Measurements from ENCODE around the gene CAMK2B.
"Not testable (repeated sequence)": the region's sequence is repeated elsewhere in the genome, so short reads cannot be mapped to it uniquely, and the experiment has no call there.

The CAMK2B gene

DNA sequence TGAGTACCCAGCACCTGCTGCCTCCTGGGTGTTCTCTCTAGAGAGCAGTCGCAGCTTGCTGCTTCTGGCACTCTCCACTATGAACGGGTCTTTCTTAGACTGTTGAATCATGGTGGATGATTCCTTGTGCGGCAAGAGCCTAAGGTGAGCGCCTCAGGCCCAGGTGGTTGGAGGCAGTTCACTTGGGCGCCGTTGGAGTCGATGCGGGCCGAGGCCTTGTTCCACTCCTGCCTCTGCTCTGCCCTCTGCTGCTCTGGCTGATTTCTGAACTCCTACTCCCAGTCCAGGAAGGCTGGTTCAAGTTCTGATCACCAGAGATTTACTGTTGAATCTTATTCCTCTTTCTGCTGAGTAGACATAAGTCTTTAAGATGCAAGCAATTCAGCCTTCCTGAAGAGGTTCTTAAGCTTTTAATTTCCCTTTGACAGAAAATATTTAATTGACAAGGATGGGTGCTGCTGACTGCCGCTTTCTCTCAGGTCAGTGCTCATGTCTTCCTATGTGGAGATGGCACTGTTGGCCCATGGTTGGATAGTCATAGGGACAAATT is 114.2 kb downstream of the CAMK2B start:
- intact Hi-C loops (cut with DNase I): loop anchor here (10.0 kb wide), 1 partner anchor 354 kb away; no protein-coding TSS in a partner anchor
- DNase-seq: peak in 2 of 10 donors; percentile 4 to 39

DNA sequence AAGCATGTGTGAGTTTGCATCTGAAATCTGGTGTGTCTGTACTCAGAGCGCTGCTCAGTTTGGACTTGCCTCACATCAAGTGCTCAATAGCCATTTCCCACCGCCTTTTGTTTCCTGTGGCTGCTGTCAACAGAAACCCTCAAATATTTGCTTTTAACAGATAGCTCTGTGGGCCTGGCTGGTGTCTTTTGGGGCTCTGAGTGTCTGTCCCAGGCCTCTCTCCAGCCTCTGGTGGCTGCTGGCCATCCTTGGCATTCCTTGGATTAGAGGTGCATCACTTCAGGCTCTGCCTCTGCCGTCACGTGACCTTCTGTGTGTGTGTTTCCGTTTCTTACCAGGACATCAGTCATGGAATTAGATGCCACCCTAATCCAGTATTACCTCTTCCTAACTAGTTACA is 115.3 kb downstream of the CAMK2B start:
- DNase-seq: peak in 2 of 10 donors; percentile 2 to 13
- intact Hi-C loops (cut with DNase I): loop anchor here (10.0 kb wide), 1 partner anchor 355 kb away; no protein-coding TSS in a partner anchor

DNA sequence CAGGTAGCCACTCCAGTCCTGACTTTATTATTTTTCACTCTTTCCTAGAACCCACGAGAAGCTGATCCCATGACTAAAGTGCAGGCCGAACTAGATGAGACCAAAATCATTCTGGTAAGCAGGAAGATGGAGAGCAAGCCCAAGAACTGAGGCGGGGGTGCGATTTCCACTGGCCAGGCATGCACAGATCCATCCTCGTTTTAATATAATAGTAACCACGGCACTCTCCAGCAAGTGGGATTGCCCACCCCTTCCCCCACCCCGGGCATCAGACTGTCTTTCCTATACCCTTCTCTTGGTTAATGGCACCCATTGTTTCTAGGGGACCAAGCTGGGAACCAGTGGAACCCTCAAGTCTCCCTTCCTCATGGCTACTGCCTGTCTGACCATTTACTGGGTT is 117.3 kb downstream of the CAMK2B start:
- intact Hi-C loops (cut with DNase I): no loop called here
- DNase-seq: peak in 1 of 10 donors; percentile 2

DNA sequence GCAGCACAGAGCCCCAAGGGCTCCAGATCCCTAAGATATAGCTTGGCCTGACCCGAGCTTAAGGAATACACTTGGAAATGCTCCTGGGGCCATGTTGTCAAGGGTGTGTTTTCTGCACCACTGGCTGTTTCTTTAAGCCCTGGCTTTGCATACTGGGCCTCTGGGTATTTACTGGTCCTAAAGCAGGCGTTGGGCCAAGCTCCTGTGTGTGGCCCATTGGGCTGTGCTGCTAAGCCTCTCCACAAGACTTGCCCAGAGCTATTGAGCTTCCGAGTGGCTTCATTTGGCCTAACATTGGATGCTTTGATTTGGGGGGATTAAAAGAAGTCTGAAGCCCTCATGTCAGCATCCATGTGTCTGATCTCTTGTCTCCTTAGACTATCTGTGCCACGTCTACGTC is 119.4 kb downstream of the CAMK2B start:
- intact Hi-C loops (cut with DNase I): no loop called here
- DNase-seq: no peak

DNA sequence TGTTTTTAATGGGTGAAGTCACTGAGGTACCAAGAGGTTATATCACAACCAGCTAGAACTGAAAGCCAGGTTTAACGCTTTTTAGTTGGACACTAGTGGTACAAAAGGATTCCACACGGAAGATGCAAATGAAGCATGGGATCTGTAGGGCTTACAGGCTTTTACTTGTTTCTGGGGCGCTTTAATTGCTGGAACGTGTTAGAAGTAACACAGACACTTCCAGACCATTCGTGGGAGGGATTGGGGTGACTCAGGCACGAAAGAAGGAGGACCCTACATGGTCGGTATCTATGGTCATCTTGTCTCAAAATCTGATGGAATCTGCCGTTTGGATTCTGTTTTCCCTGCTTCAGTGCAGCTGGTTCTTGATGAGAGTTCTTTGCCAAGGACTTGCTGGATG is 123.6 kb downstream of the CAMK2B start:
- DNase-seq: no peak
- intact Hi-C loops (cut with DNase I): loop anchor here (5.0 kb wide), 1 partner anchor 120 kb away; the partner anchor contains the start of gene POLM

DNA sequence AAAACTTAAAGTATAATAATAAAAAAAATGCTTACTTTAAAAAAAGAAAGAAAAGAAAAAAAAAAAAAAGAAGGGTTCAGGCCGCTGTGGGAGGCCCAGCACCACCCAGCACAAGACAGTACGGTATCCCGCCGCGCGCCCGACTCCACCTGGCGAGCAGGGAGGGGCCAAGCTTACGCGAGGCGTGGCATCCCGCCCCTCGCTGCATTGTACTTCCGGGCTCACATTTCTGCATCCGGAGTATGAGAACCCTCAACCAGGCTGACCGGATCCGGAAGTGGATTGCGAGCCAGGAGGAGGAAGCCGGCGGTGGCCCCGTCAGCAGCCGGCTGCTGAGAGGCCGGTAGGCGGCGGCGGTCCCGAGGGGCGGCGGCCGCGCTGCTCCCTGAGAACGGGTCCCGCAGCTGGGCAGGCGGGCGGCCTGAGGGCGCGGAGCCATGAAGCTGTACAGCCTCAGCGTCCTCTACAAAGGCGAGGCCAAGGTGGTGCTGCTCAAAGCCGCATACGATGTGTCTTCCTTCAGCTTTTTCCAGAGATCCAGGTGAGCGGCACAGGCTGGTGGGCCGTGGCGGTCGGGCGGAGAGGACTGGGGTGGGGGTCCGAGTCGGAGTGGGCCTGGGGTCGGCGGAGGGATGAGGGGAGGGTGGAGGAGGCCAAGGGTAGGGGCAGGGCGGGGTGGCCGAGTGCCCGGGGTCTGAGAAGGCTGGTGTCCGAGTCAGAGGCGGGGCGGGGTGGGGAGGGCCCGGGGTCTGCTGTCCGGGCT is 124.5 kb downstream of the CAMK2B start, which contains the start of gene YKT6:
YKT6 (plus strand) TSS at position 280 of the 763 bp plus-strand sequence; CDS start at position 438, 158 bp downstream.
- intact Hi-C loops (cut with DNase I): loop anchor here (5.0 kb wide), 1 partner anchor 119 kb away; the partner anchor contains the start of gene POLM
- peak; percentile 91 to 99 (median 94) for DNase-seq

DNA sequence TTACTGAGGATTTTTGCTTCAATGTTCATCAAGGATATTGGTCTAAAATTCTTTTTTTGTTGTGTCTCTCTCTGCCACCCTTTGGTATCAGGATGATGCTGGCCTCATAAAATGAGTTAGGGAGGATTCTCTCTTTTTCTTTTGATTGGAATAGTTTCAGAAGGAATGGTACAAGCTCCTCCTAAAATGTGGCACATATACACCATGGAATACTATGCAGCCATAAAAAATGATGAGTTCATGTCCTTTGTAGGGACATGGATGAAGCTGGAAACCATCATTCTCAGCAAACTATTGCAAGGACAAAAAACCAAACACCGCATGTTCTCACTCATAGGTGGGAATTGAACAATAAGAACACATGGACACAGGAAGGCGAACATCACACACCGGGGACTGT is 125.2 kb downstream of the CAMK2B start:
- intact Hi-C loops (cut with DNase I): loop anchor here (5.0 kb wide), 1 partner anchor 118 kb away; the partner anchor contains the start of gene POLM

DNA sequence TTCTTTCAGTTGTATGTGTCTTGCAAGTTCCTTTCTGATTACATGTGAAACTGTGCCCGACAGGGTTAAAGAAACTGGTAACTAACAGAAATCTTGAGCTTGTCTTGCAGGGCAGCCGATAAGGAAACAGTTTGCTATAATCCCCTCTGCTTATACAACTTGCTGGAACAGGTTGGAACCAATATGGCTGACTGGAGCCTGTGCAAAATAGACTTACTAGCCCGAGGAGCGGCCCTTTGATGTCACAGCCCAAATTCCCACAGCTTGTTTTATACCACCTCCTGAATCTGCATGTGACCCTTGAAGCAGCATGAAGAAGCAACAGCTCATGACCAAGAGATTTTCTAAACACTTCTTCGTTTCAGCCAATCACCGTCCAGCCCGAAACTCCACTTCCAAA is 127.9 kb downstream of the CAMK2B start:
- intact Hi-C loops (cut with DNase I): loop anchor here (10.0 kb wide), 1 partner anchor 73 kb away; the partner anchor contains the start of gene POLD2
- DNase-seq: no peak

More for the DNA sequence above, 125.2 kb downstream of the CAMK2B start:
- not testable (repeated sequence) for DNase-seq

DNA sequence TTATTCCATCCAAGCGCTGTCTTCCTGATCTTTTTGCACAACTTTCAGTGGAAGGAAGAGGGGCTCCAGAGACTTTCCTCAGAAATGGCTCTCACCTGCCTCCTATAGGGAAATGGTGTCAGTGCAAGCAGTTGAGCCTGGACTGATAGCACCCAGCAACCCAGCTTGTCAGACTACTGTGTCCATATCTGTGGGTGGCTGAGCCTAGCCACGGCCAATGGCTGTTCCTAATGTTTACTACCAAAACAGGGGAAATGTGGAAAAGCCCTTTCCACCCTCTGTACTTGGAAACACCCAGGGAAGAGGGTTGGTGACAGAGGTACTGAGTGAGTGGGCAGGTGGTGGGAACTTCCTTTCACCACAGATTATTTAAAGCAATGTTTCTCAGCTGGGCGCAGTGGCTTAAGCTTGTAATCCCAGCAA is 128.9 kb downstream of the CAMK2B start:
- DNase-seq: peak in 5 of 10 donors; percentile 33 to 88 (median 44)
- intact Hi-C loops (cut with DNase I): loop anchor here (10.0 kb wide), 1 partner anchor 72 kb away; the partner anchor contains the start of gene POLD2

DNA sequence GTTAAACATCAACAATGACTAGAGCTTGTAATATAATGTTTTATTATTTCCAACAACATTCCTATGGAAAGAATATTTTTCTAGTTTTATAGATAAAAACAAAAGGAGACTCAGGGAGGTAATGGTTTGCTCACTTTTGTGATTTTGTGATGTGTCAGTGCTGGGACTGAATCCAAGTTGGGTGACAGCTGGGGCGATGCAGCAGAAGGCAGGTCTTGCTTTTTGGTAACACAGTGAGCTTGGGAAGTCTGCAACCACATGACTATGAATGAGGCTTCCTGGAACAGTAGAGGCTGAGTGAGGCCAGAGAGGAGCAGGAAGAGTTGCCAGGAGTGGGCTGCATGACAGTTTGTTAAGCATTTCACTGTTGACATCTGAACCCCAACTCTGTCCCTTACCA is 129.5 kb downstream of the CAMK2B start:
- intact Hi-C loops (cut with DNase I): loop anchor here (10.0 kb wide), 1 partner anchor 71 kb away; the partner anchor contains the start of gene POLD2
- peak in 1 of 10 donors; percentile 85 for DNase-seq

DNA sequence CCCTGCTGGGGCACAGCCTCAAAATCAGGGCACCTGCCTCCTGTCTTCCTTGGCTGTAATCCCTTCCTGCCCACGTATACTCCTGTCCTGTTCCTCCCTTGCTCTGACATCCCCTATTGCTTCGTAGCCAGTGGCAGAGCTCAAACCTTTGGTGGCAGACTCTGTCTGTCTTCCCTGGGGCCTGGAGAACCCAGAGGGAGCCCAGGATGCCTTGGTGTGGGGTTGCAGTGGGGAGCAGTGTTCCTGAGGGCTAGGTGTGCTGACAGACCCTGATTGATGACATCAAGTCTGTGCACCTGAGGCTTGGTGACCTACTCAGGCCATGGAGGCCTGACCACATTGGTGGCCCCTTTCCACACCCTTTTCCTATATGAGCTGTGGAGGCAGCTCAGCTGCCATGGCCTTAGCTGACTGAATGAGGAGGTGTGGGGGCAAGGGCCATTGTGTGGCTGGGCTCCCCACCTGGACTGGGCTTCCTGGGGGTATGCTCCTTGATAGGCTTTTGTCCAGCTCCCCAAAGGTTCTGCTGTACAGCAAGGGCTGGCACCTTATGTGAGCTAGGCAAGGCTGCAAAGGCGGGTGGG is 130.7 kb downstream of the CAMK2B start:
- DNase-seq: peak in 1 of 10 donors; percentile 60
- intact Hi-C loops (cut with DNase I): loop anchor here (10.0 kb wide), 1 partner anchor 70 kb away; the partner anchor contains the start of gene POLD2

DNA sequence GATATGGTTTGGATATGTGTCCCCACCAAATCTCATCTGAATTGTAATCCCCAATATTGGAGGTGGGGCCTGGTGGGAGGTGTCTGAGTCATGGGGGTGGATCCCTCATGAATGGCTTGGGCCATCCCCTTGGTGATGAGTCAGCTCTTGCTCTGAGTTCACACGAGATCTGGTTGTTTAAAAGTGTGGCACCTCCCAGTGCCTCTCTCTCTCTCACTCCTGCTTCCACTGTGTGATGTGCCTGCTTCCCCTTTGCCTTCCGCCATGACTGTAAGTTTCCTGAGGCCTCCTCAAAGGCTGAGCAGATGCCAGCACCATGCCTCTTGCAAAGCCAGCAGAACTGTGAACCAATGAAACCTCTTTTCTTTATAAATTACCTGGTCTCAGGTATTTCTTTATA is 131.3 kb downstream of the CAMK2B start:
- intact Hi-C loops (cut with DNase I): loop anchor here (10.0 kb wide), 1 partner anchor 69 kb away; the partner anchor contains the start of gene POLD2

DNA sequence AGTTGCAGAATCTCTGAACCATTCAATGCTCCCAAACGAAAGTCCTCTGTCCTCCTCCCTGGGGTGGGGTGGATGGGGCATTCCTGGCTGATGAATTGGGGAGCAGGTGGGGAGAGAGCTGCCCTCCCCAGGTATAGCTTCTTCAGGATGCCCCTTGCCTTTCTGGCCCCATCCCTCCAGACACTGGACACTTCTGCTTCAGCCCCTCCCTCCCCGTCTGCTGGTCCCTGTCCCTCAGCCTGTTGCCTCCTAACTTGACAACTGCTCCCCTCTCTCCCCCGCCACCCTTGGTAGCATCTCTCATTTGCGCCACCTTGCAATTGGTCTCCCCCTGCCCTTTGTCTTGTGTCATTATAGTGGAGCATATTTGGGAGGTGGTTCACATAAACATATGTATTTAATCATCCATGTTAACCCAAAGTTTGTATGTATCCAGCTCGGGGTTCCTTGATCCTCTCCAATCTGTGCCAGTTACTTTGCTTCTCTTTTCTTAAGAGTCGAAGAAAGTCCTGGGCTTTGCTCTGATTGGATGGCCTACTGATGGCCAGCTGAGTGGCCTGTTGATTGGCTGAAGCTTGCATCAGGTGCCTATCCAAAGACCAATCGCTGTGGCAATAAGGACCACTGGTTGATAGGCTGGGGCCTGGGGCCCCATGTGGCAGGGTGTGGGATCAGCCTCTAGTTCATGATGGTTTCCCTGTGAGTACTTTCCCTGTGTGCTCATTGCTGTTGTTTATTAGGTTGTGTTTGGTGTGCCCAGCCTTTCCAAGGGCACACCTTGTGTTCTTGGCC is 132.2 kb downstream of the CAMK2B start:
- intact Hi-C loops (cut with DNase I): loop anchor here (10.0 kb wide), 1 partner anchor 68 kb away; the partner anchor contains the start of gene POLD2
- DNase-seq: no peak

More for the DNA sequence above, 131.3 kb downstream of the CAMK2B start:
- DNase-seq: no peak

DNA sequence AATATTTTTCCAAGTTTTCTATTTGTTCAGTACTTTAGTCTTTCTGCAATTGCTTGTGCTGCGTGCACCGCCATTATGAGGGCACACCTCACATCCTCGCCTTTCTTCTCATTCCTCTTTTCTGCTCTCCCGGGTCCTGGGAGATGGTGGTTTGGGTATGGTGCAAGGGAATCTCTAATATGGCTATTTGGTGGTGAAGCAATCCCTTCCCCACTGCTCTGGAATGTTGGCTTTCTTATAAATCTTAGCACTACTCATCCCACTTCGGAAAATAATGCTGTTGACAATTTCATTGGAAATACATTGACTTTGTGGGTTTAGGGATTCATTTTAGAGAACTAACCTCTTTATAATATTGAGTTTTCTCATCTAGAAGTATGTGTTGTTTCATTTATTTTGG is 134.2 kb downstream of the CAMK2B start:
- no peak for DNase-seq
- intact Hi-C loops (cut with DNase I): loop anchor here (10.0 kb wide), 1 partner anchor 66 kb away; the partner anchor contains the start of gene POLD2

DNA sequence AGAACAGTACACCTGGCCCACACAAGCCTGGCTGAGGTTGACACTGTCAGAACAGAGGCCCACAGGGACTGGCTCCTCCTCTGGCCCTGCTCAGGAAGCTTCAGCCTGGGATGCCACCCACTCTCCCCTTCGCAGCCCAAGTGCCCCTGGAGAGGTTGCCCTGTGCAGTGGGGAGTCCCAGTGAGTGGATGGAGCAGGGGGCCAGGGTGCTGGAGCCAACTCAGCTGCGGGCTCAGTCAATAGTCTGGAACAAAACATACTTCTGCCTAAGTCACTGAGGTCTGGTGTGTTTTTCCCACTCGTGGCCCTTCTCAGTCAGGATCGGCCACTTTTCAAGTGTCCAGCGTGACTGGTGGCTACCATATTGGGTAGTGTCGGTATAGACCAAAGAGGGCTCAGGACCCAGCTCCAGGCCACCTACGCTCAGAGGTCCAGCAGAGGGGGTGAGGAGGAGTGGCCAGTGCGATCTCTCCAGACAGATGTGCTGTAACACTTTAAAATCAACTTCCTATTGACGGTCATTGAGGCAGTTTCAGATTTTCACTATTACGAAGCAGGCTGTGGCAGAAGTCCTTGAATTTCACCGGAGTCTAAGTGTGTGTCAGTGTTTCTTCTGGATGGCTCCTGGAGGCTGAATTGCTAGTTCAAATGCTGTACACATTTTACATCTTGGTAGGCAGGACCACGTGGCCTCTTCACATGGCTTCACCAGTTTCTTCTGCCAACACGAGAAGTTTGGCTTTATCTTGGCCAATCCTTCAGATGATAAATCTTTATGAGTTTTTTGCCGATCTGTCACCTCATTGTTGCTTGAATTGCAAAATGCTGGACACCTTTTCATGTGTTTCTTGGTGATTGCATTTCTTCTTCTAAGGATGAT is 135.2 kb downstream of the CAMK2B start:
- peak in 1 of 10 donors; percentile 70 for DNase-seq
- intact Hi-C loops (cut with DNase I): loop anchor here (10.0 kb wide), 1 partner anchor 65 kb away; the partner anchor contains the start of gene POLD2

DNA sequence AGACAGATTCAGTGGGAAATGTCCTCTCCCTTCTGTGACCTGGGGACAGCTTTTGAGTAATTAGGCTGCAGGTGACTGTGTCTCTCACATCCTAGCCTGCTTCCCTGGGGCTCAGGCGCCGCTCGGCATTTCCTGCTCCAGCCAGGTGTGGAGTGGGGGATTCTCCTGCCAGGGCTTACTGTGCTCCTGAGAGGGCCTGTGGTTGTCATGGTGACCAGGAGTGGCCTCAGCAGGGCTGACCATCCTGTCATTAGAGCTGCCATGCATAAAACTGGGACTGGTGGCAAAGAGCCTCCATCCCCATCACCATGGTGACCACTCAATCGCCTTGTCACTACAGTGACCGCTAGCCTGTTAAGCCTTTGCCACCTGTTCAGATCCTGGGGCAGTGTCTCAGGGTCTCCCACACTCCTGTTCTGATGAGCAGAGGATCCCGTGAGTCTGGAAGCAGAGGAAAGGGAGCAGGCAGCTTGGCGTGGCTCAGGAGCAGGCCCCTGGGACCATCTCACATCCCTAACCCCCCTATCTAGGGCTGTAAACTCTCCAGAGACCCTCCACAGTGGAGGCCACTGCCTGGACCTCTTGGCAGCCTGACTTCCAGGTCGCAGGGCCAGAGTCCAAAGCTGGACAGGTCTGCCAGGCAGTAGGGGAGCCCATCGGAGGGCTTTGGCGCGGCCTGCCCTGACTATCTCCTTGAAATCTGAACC is 136.0 kb downstream of the CAMK2B start, which contains the start of gene GCK:
GCK (minus strand) TSS at position 154 of the 707 bp plus-strand sequence. CDS start 486 bp downstream, outside the sequence.
- intact Hi-C loops (cut with DNase I): no loop called here
- peak in 1 of 10 donors; percentile 62 for DNase-seq

DNA sequence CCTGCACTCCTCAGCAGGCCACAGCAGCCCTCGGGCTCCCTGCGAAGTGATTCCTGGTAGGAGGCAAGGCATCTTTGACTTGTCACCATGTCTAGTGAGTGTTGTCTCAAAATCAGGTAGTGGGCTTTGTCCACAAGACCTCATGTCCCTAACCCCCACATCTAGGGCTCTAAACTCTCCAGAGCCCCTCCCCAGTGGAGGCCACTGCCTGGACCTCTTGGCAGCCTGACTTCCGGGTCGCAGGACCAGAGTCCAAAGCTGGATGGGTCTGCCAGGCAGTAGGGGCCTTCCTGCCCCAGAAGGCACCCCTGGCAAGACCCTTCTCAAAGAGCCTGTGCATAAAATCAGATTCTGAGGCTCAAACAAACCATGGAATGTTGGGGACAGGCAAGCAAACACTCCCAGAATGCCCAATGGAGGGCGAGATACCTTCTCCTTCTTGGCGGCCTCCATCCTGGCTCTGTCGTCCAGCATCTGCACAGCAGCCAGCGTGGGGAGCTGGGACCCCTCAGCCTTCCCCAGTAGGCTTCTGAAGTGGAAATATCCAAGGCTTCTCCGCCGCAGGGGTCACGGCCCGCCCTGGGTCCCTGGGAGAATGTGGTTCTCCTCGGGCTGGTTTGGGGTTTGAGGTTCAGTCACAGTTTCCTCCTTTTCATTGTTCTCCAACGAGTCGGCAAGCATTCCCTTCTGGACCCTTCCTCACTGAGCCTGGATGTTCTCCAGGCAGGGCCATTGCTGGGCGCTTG is 136.7 kb downstream of the CAMK2B start:
- intact Hi-C loops (cut with DNase I): no loop called here
- peak in 1 of 10 donors; percentile 50 for DNase-seq

All from posterior cingulate gyrus (tissue), 11 donors.